Suppressor macrophage treated with lipopolysaccharide for 1 hour (primary cell): ENCODE measurements around the gene GCK.
"Not testable (repeated sequence)": the region's sequence is repeated elsewhere in the genome, so short reads cannot be mapped to it uniquely, and the experiment has no call there.

Experiments used
- DNase-seq, 3 donors: peaks; one replicate each; pipeline ENCODE4 v3.0.0-alpha.2; 2020 to 2022

Gene GCK

DNA sequence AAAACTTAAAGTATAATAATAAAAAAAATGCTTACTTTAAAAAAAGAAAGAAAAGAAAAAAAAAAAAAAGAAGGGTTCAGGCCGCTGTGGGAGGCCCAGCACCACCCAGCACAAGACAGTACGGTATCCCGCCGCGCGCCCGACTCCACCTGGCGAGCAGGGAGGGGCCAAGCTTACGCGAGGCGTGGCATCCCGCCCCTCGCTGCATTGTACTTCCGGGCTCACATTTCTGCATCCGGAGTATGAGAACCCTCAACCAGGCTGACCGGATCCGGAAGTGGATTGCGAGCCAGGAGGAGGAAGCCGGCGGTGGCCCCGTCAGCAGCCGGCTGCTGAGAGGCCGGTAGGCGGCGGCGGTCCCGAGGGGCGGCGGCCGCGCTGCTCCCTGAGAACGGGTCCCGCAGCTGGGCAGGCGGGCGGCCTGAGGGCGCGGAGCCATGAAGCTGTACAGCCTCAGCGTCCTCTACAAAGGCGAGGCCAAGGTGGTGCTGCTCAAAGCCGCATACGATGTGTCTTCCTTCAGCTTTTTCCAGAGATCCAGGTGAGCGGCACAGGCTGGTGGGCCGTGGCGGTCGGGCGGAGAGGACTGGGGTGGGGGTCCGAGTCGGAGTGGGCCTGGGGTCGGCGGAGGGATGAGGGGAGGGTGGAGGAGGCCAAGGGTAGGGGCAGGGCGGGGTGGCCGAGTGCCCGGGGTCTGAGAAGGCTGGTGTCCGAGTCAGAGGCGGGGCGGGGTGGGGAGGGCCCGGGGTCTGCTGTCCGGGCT is 11.6 kb upstream of the GCK start, which contains the start of gene YKT6:
TSS of gene YKT6 (plus strand) at position 280 of the 763 bp plus-strand sequence. CDS start at position 438, 158 bp downstream.
- peak; percentile 96 to 97 (median 96) for DNase-seq

DNA sequence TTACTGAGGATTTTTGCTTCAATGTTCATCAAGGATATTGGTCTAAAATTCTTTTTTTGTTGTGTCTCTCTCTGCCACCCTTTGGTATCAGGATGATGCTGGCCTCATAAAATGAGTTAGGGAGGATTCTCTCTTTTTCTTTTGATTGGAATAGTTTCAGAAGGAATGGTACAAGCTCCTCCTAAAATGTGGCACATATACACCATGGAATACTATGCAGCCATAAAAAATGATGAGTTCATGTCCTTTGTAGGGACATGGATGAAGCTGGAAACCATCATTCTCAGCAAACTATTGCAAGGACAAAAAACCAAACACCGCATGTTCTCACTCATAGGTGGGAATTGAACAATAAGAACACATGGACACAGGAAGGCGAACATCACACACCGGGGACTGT is 10.9 kb upstream of the GCK start:
- DNase-seq: not testable (repeated sequence)

DNA sequence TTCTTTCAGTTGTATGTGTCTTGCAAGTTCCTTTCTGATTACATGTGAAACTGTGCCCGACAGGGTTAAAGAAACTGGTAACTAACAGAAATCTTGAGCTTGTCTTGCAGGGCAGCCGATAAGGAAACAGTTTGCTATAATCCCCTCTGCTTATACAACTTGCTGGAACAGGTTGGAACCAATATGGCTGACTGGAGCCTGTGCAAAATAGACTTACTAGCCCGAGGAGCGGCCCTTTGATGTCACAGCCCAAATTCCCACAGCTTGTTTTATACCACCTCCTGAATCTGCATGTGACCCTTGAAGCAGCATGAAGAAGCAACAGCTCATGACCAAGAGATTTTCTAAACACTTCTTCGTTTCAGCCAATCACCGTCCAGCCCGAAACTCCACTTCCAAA is 8.2 kb upstream of the GCK start:
- DNase-seq: no peak

GRCh38 chr7:44196450-44196872 is 7.2 kb upstream of the GCK start:
- DNase-seq: peak; percentile 70 to 84 (median 83)

GRCh38 chr7:44195889-44196288 is 6.7 kb upstream of the GCK start:
- peak in 2 of 3 donors; percentile 13 to 34 for DNase-seq

GRCh38 chr7:44194562-44195145 is 5.4 kb upstream of the GCK start:
- DNase-seq: no peak

GRCh38 chr7:44194069-44194468 is 4.8 kb upstream of the GCK start:
- peak; percentile 52 to 60 (median 57) for DNase-seq

DNA sequence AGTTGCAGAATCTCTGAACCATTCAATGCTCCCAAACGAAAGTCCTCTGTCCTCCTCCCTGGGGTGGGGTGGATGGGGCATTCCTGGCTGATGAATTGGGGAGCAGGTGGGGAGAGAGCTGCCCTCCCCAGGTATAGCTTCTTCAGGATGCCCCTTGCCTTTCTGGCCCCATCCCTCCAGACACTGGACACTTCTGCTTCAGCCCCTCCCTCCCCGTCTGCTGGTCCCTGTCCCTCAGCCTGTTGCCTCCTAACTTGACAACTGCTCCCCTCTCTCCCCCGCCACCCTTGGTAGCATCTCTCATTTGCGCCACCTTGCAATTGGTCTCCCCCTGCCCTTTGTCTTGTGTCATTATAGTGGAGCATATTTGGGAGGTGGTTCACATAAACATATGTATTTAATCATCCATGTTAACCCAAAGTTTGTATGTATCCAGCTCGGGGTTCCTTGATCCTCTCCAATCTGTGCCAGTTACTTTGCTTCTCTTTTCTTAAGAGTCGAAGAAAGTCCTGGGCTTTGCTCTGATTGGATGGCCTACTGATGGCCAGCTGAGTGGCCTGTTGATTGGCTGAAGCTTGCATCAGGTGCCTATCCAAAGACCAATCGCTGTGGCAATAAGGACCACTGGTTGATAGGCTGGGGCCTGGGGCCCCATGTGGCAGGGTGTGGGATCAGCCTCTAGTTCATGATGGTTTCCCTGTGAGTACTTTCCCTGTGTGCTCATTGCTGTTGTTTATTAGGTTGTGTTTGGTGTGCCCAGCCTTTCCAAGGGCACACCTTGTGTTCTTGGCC is 4.0 kb upstream of the GCK start:
- no peak for DNase-seq

DNA sequence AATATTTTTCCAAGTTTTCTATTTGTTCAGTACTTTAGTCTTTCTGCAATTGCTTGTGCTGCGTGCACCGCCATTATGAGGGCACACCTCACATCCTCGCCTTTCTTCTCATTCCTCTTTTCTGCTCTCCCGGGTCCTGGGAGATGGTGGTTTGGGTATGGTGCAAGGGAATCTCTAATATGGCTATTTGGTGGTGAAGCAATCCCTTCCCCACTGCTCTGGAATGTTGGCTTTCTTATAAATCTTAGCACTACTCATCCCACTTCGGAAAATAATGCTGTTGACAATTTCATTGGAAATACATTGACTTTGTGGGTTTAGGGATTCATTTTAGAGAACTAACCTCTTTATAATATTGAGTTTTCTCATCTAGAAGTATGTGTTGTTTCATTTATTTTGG is 1.9 kb upstream of the GCK start:
- no peak for DNase-seq

- no peak for DNase-seq
Measured at GRCh38 chr7:44189993-44190872, 994 bp upstream of the GCK start.

DNA sequence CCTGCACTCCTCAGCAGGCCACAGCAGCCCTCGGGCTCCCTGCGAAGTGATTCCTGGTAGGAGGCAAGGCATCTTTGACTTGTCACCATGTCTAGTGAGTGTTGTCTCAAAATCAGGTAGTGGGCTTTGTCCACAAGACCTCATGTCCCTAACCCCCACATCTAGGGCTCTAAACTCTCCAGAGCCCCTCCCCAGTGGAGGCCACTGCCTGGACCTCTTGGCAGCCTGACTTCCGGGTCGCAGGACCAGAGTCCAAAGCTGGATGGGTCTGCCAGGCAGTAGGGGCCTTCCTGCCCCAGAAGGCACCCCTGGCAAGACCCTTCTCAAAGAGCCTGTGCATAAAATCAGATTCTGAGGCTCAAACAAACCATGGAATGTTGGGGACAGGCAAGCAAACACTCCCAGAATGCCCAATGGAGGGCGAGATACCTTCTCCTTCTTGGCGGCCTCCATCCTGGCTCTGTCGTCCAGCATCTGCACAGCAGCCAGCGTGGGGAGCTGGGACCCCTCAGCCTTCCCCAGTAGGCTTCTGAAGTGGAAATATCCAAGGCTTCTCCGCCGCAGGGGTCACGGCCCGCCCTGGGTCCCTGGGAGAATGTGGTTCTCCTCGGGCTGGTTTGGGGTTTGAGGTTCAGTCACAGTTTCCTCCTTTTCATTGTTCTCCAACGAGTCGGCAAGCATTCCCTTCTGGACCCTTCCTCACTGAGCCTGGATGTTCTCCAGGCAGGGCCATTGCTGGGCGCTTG is 586 bp downstream of the GCK start:
- DNase-seq: no peak

- no peak for DNase-seq
Measured at GRCh38 chr7:44187636-44188416, 1.4 kb downstream of the GCK start.

GRCh38 chr7:44186736-44187135 is 2.5 kb downstream of the GCK start:
- DNase-seq: no peak

GRCh38 chr7:44185729-44186128 is 3.5 kb downstream of the GCK start:
- no peak for DNase-seq

DNA sequence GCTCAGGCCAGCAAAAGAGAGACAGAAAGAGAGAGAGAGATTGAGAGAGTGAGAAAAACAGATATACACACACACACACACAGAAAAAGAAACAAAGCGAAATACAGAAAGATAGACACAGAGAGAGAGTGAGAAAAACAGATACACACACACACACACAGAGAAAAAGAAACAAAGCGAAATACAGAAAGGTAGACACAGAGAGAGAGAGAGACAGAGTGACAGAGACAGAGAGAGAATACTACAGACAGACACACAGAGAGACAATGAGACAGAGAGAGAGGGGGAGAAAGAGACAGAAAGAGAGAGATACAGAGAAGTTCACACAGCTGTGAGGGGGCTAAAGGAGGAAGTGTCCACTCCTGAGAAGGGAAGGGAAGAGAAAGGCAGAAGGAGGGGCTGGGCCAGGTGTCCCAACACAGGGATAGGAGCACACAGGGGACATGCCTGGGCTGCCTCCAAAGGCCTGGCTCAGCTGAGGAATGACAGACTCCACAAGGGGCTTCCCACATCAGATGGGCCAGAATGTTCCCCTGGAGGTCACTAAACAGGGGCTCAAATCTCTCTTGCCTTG is 4.3 kb downstream of the GCK start:
- DNase-seq: no peak

GRCh38 chr7:44184206-44184872 is 4.9 kb downstream of the GCK start:
- peak in 2 of 3 donors; percentile 17 to 19 for DNase-seq

GRCh38 chr7:44183386-44183785 is 5.9 kb downstream of the GCK start:
- DNase-seq: no peak

DNA sequence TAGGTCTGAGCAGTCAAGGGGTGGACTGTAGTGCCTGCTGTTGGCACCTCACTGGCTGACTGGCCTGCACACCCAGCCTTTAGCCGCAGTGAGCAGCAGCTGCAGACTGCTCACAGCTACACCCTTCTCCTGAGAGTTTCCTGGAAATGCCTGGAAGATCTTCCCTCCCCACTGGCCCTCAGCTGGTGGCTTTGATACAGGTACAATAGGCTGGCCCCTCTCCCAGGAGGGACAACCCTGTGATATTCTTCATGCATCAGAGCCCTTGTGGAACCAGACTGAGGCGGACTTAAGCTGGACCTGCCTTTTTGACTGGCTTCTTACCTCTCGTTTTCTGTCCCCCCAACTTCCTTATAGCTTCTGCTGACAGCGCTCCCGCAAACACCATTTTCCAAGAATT is 6.4 kb downstream of the GCK start:
- DNase-seq: no peak

GRCh38 chr7:44180631-44181030 is 8.6 kb downstream of the GCK start:
- no peak for DNase-seq

DNA sequence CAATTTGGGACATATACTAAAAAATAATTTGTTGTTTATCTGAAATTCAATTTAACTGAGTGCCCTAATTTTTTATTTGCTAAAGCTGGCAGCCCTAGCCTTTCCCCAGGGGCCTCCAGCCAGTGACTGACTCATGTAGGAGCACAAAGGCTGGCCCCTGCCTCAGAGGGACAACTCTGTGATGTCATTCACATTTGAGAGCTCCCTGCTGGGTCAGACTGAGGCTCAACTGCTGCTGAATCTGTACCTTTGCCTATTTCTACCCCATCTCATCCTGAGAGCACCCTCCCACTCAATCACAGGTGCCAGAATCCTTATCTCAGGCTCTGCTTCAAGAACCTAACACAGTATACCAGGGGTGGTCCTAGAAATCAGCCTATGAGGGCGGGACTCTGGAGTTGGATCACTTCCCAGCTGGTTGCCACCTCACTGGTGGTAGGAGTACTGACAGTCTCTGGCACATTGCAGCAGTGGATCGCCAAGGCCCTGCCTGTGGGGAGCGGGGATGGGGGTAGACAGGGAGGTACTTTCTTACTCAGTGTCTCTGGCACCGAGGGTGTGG is 11.6 kb downstream of the GCK start:
- DNase-seq: no peak
